Left ventricle myocardium inferior (tissue), 1 donor: ENCODE data around the gene CORO7. TPM values are rescaled to one million over a fixed set of nuclear protein-coding genes. Genes with fewer than 3 reads are reported as not detected.

Experiments used
- DNase-seq: peaks from one replicate; pipeline ENCODE4 v3.0.0-alpha.2; 2020
- H3K27ac ChIP-seq: fragments of 200-600 bp; replicated peaks from 2 replicates; pipeline ENCODE4 v1.8.0; 2021
- H3K27me3 ChIP-seq: fragments of 200-600 bp; 2 replicates; pipeline ENCODE4 v1.8.0; 2021; ENCODE audit warnings: low read depth
- H3K36me3 ChIP-seq: fragments of 200-600 bp; 2 replicates; pipeline ENCODE4 v1.8.0; 2021
- H3K4me1 ChIP-seq: fragments of 200-600 bp; 2 replicates; pipeline ENCODE4 v1.8.0; 2021
- H3K4me3 ChIP-seq: fragments of 200-600 bp; 2 replicates; pipeline ENCODE4 v1.8.0; 2021; ENCODE audit warnings: mild to moderate bottlenecking, moderate library complexity
- H3K9me3 ChIP-seq: fragments of 200-600 bp; replicated peaks from 2 replicates; pipeline ENCODE4 v1.8.0; 2021
- intact Hi-C: fragments of 100-400 bp; cut with micrococcal nuclease; formaldehyde crosslinking; loops from one replicate; pipeline ENCODE4 v1.11.0; 2022
- total RNA-seq: library from RNA; stranded (reverse); fragmentation: NEBNext Ultra II Directional; extraction: Animal tissue kit (Norgen Biotek cat#: 25700); gene quantifications from one replicate; pipeline ENCODE4 v1.2.1, GENCODE V29; 2021
- TF ChIP-seq, protein P1 (sequence below): fragments of 200-600 bp; IDR thresholded peaks from 2 replicates; pipeline ENCODE4 v1.8.0; 2021; ENCODE audit warnings: antibody characterized with exemption, mild to moderate bottlenecking, borderline replicate concordance
- donor health status: DM: no; HTN: yes; CAD: no; lungs with severe emphysema.

Gene CORO7
- total RNA-seq, 1 donor from 2014 or later = 12.5 TPM

DNA sequence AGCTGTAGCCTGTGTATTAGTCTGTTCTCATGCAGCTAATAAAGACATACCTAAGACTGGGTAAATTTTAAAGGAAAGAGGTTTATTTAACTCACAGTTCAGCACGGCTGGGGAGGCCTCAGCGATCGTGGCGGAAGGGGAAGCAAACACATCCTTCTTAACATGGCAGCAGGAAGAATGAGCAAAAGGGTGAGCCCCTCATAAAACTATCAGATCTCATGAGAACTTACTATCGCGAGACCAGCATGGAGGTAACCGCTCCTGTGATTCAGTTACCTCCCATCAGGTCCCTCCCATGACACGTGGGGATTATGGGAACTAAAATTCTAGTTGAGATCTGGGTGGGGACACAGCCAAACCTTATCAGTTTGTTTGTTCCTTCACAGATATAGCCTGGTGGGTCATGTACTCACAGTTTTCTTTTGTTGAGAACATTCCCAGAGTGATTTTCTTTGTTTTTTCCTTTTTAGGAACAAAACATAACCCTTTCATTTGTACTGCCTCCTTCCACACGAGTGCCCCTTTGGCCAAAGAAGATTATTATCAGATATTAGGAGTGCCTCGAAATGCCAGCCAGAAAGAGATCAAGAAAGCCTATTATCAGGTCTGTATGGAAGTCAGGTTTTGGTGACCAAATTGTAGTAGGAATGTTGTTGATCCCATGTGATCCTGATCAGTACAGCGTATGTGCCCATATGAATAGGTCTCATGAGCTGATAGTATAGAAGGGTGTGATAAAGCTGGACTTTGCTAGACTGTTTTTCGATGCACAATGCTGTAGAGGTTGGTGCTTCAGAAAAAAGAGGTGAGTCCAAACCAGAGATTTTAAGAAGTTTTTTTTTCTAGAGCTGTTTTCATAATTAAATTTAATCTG is 17.8 kb upstream of the CORO7 start:
- H3K27ac ChIP-seq = no peak overlapping the region
- TF ChIP-seq, protein P1, sequence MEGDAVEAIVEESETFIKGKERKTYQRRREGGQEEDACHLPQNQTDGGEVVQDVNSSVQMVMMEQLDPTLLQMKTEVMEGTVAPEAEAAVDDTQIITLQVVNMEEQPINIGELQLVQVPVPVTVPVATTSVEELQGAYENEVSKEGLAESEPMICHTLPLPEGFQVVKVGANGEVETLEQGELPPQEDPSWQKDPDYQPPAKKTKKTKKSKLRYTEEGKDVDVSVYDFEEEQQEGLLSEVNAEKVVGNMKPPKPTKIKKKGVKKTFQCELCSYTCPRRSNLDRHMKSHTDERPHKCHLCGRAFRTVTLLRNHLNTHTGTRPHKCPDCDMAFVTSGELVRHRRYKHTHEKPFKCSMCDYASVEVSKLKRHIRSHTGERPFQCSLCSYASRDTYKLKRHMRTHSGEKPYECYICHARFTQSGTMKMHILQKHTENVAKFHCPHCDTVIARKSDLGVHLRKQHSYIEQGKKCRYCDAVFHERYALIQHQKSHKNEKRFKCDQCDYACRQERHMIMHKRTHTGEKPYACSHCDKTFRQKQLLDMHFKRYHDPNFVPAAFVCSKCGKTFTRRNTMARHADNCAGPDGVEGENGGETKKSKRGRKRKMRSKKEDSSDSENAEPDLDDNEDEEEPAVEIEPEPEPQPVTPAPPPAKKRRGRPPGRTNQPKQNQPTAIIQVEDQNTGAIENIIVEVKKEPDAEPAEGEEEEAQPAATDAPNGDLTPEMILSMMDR = no peak
- no peak for DNase-seq
- H3K36me3 ChIP-seq = peaks cover 60% of the 10 kb centered on the region
- no peak overlapping the region for H3K4me3 ChIP-seq
- H3K9me3 ChIP-seq = no peaks in the 10 kb centered on the region
- intact Hi-C loops = no loop called here
- H3K4me1 ChIP-seq = no peaks in the 10 kb centered on the region
- H3K27me3 ChIP-seq = no peaks in the 10 kb centered on the region

DNA sequence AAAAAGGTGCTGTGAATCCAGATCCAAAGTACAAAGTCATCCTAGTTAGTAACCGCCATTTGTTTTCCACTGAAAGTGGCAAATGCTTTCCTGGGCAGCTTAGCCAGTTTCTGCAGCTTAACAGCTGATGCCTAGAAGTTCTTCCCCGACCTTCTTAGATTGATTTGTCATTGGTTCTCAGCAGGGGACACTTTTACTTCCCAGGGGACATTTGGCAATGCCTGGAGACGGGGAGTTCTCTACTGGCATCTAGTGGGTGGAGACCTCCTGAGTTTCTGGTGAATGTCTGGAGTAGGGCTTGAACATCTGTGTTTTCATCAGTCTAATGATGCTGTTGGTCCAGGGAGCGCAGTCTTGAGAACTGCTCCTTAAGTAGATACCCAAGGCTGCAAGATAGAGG is 16.8 kb upstream of the CORO7 start:
- H3K9me3 ChIP-seq = no peaks in the 10 kb centered on the region
- no peaks in the 10 kb centered on the region for H3K4me1 ChIP-seq
- no peaks in the 10 kb centered on the region for H3K27me3 ChIP-seq
- H3K36me3 ChIP-seq = peaks cover 51% of the 10 kb centered on the region
- H3K4me3 ChIP-seq = no peak overlapping the region
- intact Hi-C loops = no loop called here
- DNase-seq = no peak
- TF ChIP-seq, protein P1 = no peak
- no peak overlapping the region for H3K27ac ChIP-seq

DNA sequence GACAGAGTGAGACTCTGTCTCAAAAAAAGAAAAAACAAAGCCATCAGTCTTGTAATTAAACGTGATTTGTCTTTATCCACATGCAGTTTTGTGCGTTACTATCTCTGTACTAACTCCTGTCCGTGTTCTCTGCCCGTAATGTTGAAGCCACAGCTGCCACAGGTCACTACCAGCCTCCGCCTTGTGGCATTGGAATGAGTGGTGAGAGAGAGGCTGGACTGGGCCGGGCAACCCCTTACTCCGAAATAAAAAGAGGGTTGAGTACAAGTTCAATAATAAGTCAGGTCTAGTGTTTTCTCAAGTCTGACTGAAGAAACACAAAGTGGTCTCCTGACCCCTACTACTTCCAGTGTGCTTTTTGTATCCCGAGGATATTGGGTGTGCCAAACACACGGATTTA is 14.6 kb upstream of the CORO7 start:
- peaks cover 33% of the 10 kb centered on the region for H3K36me3 ChIP-seq
- no peak for DNase-seq
- H3K4me3 ChIP-seq = no peak overlapping the region
- intact Hi-C loops = no loop called here
- H3K4me1 ChIP-seq = peaks cover 19% of the 10 kb centered on the region
- TF ChIP-seq, protein P1 = no peak
- H3K9me3 ChIP-seq = no peaks in the 10 kb centered on the region
- no peaks in the 10 kb centered on the region for H3K27me3 ChIP-seq
- H3K27ac ChIP-seq = no peak overlapping the region

DNA sequence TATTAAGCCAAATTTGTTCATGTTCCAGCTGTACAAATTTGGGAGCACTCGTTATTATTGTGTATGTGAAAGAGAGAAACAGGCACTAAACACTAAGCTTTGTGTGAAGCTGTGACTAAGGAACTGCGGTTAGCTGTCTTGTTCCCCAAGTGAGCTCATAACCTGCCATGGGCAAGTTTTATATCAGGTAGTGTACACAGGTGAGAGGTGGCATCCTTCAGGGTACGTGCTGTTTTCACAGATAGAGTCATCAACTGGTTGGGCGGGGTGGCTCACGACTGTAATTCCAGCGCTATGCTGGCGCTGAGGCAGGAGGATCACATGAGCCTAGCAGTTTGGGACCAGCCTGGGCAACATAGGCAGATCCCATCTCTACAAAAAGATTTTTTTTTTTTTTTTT is 12.1 kb upstream of the CORO7 start:
- peaks cover 15% of the 10 kb centered on the region for H3K36me3 ChIP-seq
- intact Hi-C loops = no loop called here
- H3K27ac ChIP-seq = no peak overlapping the region
- H3K27me3 ChIP-seq = no peaks in the 10 kb centered on the region
- DNase-seq = no peak
- peaks cover 31% of the 10 kb centered on the region for H3K4me1 ChIP-seq
- TF ChIP-seq, protein P1 = no peak
- no peaks in the 10 kb centered on the region for H3K9me3 ChIP-seq
- no peak overlapping the region for H3K4me3 ChIP-seq

DNA sequence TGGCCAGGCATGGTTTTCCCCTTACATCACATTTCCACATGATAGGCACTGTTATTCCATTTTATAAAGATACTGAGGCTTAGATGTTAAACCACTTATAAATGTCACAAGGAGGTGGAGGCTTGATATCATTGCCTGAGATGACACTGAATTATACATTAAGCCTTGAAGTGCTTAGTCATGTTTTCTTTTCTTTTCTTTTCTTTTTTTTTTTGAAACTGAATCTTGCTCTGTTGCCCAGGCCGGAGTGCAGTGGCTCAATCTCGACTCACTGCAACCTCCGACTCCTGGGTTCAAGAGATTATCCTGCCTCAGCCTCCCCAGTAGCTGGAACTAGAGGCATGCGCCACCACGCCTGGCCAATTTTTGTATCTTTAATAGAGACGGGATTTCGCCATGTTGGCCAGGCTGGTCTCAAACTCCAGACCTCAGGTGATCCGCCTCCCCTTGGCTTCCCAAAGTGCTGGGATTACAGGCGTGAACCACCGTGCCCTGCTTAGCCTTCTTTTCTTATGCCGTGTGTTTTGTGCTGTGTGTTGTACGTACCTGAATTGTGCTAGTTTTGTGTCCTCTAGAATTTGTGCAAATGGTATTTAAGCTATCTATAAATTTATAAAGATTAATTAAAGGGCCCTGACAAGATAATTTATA is 10.5 kb upstream of the CORO7 start:
- DNase-seq = no peak
- no peaks in the 10 kb centered on the region for H3K27me3 ChIP-seq

More for the DNA sequence above, 10.5 kb upstream of the CORO7 start:
- H3K9me3 ChIP-seq = no peaks in the 10 kb centered on the region
- H3K27ac ChIP-seq = no peak overlapping the region
- intact Hi-C loops = no loop called here
- H3K4me1 ChIP-seq = peaks cover 31% of the 10 kb centered on the region
- peaks cover 12% of the 10 kb centered on the region for H3K36me3 ChIP-seq
- TF ChIP-seq, protein P1 = no peak
- peak overlapping the region; percentile 91 for H3K4me3 ChIP-seq
